B cell (primary cell): ENCODE results near the gene SPATA7. TPM values are rescaled to one million over a fixed set of nuclear protein-coding genes. Genes with fewer than 3 reads are reported as not detected.

ENCODE experiments used
- ATAC-seq: fragments of 200-7000 bp; cut with Tn5 transposase; one replicate; pipeline ENCODE4 v1.10.0; 2021; ENCODE audit warnings: low read depth, mild to moderate bottlenecking, moderate number of reproducible peaks, moderate library complexity
- CTCF ChIA-PET: fragments of 350-600 bp; sonication (Branson Sonifier 250); formaldehyde crosslinking; loops from one replicate; lab custom pipeline; 2021; ENCODE audit warnings: antibody characterized with exemption, inconsistent platforms; lab: Charles Lee
- POLR2A ChIA-PET: fragments of 350-600 bp; sonication (Branson Sonifier 250); formaldehyde crosslinking; loops from one replicate; lab custom pipeline; 2021; ENCODE audit warnings: antibody characterized with exemption; lab: Charles Lee
- DNase-seq: peaks from one replicate; pipeline ENCODE4 v3.0.0; 2013
- H2AFZ ChIP-seq: 2 replicates; pipeline ENCODE4 v1.6.1; 2012; ENCODE audit warnings: mild to moderate bottlenecking, low read depth, low read length; ENCODE audit not compliant: insufficient read depth, poor library complexity, severe bottlenecking
- H3K27ac ChIP-seq, 2 donors: 1 replicate in 1 of 2; 2 replicates in 1 of 2; pipeline ENCODE4 v1.5.1; 2012 to 2013; ENCODE audit warnings: low read length in 2 of 2, mild to moderate bottlenecking in 2 of 2, moderate library complexity in 1 of 2
- H3K27me3 ChIP-seq, 4 experiments: fragments of 200-600 bp in 1 of 4; sonication (generic) in 1 of 4; replicated peaks in 1 of 4; 1 replicate in 2 of 4; 2 replicates in 2 of 4; pipeline versions ENCODE4 v1.6.1 to v1.7.0; 2013 to 2016; ENCODE audit warnings: low read length in 3 of 4, mild to moderate bottlenecking in 2 of 4, mixed read lengths in 1 of 4, moderate library complexity in 1 of 4; ENCODE audit not compliant: insufficient read depth in 4 of 4, control insufficient read depth in 3 of 4; ENCODE audit errors: control extremely low read depth in 1 of 4
- H3K36me3 ChIP-seq, 2 experiments: replicated peaks in 1 of 2; 1 replicate in 1 of 2; 2 replicates in 1 of 2; pipeline versions ENCODE4 v1.6.1 to v1.7.1; 2013; ENCODE audit warnings: low read length in 1 of 2; ENCODE audit not compliant: insufficient read depth in 2 of 2, control insufficient read depth in 1 of 2; ENCODE audit errors: control extremely low read depth in 1 of 2, extremely low read depth in 1 of 2
- H3K4me1 ChIP-seq, 2 donors: fragments of 200-600 bp in 1 of 2; sonication (generic) in 1 of 2; 1 replicate in 1 of 2; 2 replicates in 1 of 2; pipeline versions ENCODE4 v1.5.1 to v1.6.1; 2013 to 2017; ENCODE audit warnings: low read length in 2 of 2; ENCODE audit not compliant: control insufficient read depth in 2 of 2, insufficient read depth in 2 of 2
- H3K4me2 ChIP-seq: replicated peaks from 2 replicates; pipeline ENCODE3; 2012; ENCODE audit warnings: mild to moderate bottlenecking, low read depth, low read length; ENCODE audit not compliant: poor library complexity, severe bottlenecking
- H3K4me3 ChIP-seq, 5 experiments: fragments of 200-600 bp in 1 of 5; sonication (generic) in 1 of 5; 1 replicate in 3 of 5; 2 replicates in 2 of 5; pipeline versions ENCODE4 v1.5.1 to v1.7.0; 2011 to 2016; ENCODE audit warnings: low read length in 4 of 5, mild to moderate bottlenecking in 4 of 5, low read depth in 2 of 5, control low read depth in 1 of 5, moderate library complexity in 1 of 5; ENCODE audit not compliant: insufficient read depth in 1 of 5; ENCODE audit errors: control extremely low read depth in 1 of 5, extremely low read depth in 1 of 5
- H3K79me2 ChIP-seq: fragments of 200-600 bp; sonication (generic); one replicate; pipeline ENCODE4 v1.6.0; 2016; ENCODE audit warnings: low read length; ENCODE audit not compliant: control insufficient read depth, insufficient read depth
- H3K9ac ChIP-seq: fragments of 200-600 bp; sonication (generic); 2 replicates; pipeline ENCODE4 v1.6.1; 2017; ENCODE audit warnings: mild to moderate bottlenecking, low read length, moderate library complexity
- H3K9me3 ChIP-seq, 3 donors: one replicate each; pipeline versions ENCODE4 v1.6.1 to v1.7.1; 2013; ENCODE audit warnings: low read length in 2 of 3; ENCODE audit not compliant: control insufficient read depth in 2 of 3, insufficient read depth in 1 of 3; ENCODE audit errors: control extremely low read depth in 1 of 3
- H4K20me1 ChIP-seq: 2 replicates; pipeline ENCODE4 v1.6.0; 2012; ENCODE audit warnings: mild to moderate bottlenecking, low read length; ENCODE audit not compliant: insufficient read depth, control insufficient read depth, poor library complexity, severe bottlenecking
- H3K27ac Mint-ChIP-seq: one replicate; pipeline ENCODE4 v1.8.0; 2021; ENCODE audit warnings: mixed read lengths
- H3K27me3 Mint-ChIP-seq: one replicate; pipeline ENCODE4 v1.8.0; 2021; ENCODE audit warnings: mixed read lengths
- H3K4me1 Mint-ChIP-seq: one replicate; pipeline ENCODE4 v1.8.0; 2021; ENCODE audit warnings: mixed read lengths
- H3K4me3 Mint-ChIP-seq: one replicate; pipeline ENCODE4 v1.8.0; 2021; ENCODE audit warnings: mixed read lengths
- H3K9me3 Mint-ChIP-seq: one replicate; pipeline ENCODE4 v1.8.0; 2022; ENCODE audit warnings: mixed read lengths; ENCODE audit not compliant: insufficient read depth
- EZH2 ChIP-seq: IDR thresholded peaks from 2 replicates; pipeline ENCODE4 v1.6.1; 2012; ENCODE audit warnings: borderline replicate concordance, low read depth, mild to moderate bottlenecking, moderate library complexity, low read length; ENCODE audit not compliant: insufficient read depth, poor library complexity, severe bottlenecking
- WGBS: methylation state at CpG from one replicate; pipeline ENCODE4 v1.1.5; 2013; ENCODE audit warnings: missing lambda C conversion rate; ENCODE audit not compliant: insufficient coverage; 5-methylcytosine and 5-hydroxymethylcytosine counted together
- intact Hi-C: fragments of 100-400 bp; cut with micrococcal nuclease; formaldehyde crosslinking; loops from one replicate; pipeline ENCODE4 v1.10.0; 2022
- polyA plus RNA-seq: library from polyadenylated mRNA; depleted of rRNA; stranded (reverse); fragments of >200 nt; gene quantifications from 2 replicates; pipeline ENCODE4 v1.2.3, GENCODE V29; 2012
- total RNA-seq, 2 donors: library from RNA; stranded (reverse); fragments of 120-200 nt in 1 of 2; gene quantifications; 1 replicate in 1 of 2; 2 replicates in 1 of 2; pipeline versions ENCODE4 v1.2.3 to v1.2.4, GENCODE V29; 2013 to 2022
- TF ChIP-seq, protein P1 (sequence below): fragments of 200-600 bp; IDR thresholded peaks from one replicate; pipeline ENCODE4 v1.8.0; 2022; ENCODE audit warnings: antibody characterized with exemption, mild to moderate bottlenecking

SPATA7 gene
- total and polyA plus RNA-seq, 2 donors (not counting 1 experiment from before 2014, with no cell fraction given), result 0.86 to 3.2 TPM

- intact Hi-C loops, result no loop called here
- H4K20me1 ChIP-seq, result no peaks in the 10 kb centered on the region
- H3K27ac ChIP-seq, result no peak overlapping the region
- Mint-ChIP-seq H3K27ac (no peak overlapping the region), H3K9me3 (peaks cover 13% of the 10 kb centered on the region), H3K4me3 (no peak overlapping the region), H3K4me1 (no peaks in the 10 kb centered on the region), H3K27me3 (no peaks in the 10 kb centered on the region)
- no peaks in the 10 kb centered on the region for H3K36me3 ChIP-seq
- no peaks in the 10 kb centered on the region for H3K4me1 ChIP-seq
- ChIA-PET POLR2A (no interaction called here), CTCF (no interaction called here)
- H3K79me2 ChIP-seq, result no peaks in the 10 kb centered on the region
- no peak overlapping the region for H2AFZ ChIP-seq
- WGBS, result 100% methylated on average over 2 of the region's 5 CpGs
- no peak for TF ChIP-seq EZH2
- TF ChIP-seq, protein P1, sequence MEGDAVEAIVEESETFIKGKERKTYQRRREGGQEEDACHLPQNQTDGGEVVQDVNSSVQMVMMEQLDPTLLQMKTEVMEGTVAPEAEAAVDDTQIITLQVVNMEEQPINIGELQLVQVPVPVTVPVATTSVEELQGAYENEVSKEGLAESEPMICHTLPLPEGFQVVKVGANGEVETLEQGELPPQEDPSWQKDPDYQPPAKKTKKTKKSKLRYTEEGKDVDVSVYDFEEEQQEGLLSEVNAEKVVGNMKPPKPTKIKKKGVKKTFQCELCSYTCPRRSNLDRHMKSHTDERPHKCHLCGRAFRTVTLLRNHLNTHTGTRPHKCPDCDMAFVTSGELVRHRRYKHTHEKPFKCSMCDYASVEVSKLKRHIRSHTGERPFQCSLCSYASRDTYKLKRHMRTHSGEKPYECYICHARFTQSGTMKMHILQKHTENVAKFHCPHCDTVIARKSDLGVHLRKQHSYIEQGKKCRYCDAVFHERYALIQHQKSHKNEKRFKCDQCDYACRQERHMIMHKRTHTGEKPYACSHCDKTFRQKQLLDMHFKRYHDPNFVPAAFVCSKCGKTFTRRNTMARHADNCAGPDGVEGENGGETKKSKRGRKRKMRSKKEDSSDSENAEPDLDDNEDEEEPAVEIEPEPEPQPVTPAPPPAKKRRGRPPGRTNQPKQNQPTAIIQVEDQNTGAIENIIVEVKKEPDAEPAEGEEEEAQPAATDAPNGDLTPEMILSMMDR, result no peak
- H3K4me2 ChIP-seq, result no peak overlapping the region
- no peak for ATAC-seq
- peaks cover 0 to 15% (median 4%) of the 10 kb centered on the region in 3 donors for H3K9me3 ChIP-seq
- H3K4me3 ChIP-seq, result no peak overlapping the region
- H3K27me3 ChIP-seq, result no peaks in the 10 kb centered on the region
- DNase-seq, result no peak
- H3K9ac ChIP-seq, result no peak overlapping the region
Measured at GRCh38 chr14:88411039-88411438, 25.6 kb downstream of the SPATA7 start.

- Histone ChIP-seq H3K27ac (no peak overlapping the region), H3K79me2 (no peaks in the 10 kb centered on the region), H3K9me3 (peaks cover 0 to 12% (median 12%) of the 10 kb centered on the region in 3 donors), H4K20me1 (no peaks in the 10 kb centered on the region), H3K4me1 (no peaks in the 10 kb centered on the region), H3K36me3 (no peaks in the 10 kb centered on the region), H3K9ac (no peak overlapping the region), H2AFZ (no peak overlapping the region), H3K27me3 (no peaks in the 10 kb centered on the region), H3K4me2 (no peak overlapping the region), H3K4me3 (no peak overlapping the region)
- CTCF ChIA-PET, result no interaction called here
- Mint-ChIP-seq H3K4me3 (no peak overlapping the region), H3K27ac (no peak overlapping the region), H3K9me3 (peaks cover 22% of the 10 kb centered on the region), H3K27me3 (no peaks in the 10 kb centered on the region), H3K4me1 (no peaks in the 10 kb centered on the region)
- DNase-seq (no peak), ATAC-seq (no peak)
- TF ChIP-seq, protein P1, result no peak
- TF ChIP-seq EZH2, result no peak
- intact Hi-C loops, result no loop called here
- POLR2A ChIA-PET, result no interaction called here
Measured at GRCh38 chr14:88417594-88417993, 32.1 kb downstream of the SPATA7 start.
